ENCODE measurements around the gene MAP2K5.
"Not testable (repeated sequence)": the region's sequence is repeated elsewhere in the genome, so short reads cannot be mapped to it uniquely, and the experiment has no call there.

The MAP2K5 gene

GRCh38 chr15:67601073-67601472 lies 58.6 kb downstream of the MAP2K5 start:
- DNase-seq (ENCODE audit: low read depth): no peak

- no peak for DNase-seq (ENCODE audit: low read depth)
Observed at GRCh38 chr15:67603063-67603462, 60.6 kb downstream of the MAP2K5 start.

- DNase-seq (ENCODE audit: low read depth): no peak
Observed at GRCh38 chr15:67605871-67606270, 63.4 kb downstream of the MAP2K5 start.

DNA sequence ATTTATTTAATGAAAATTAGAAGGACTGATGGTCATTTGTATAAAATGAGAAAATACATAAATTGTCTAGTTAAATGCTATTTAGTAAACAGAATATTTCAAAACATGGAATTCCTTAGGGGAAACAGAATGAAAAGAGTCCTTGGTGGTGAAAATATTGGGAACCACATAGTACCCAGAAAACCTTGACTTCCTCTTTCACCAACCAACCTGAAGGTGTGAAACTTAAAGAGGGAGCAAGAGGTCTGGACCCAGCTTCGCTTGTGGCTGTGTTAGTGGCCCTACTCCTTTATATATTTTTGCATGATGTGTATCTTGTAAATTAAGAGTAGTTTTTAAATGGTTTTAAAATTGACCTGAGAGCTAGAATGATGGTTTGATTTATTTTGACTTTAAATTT lies 64.2 kb downstream of the MAP2K5 start:
- no peak for DNase-seq (ENCODE audit: low read depth)

- no peak for DNase-seq (ENCODE audit: low read depth)
Observed at GRCh38 chr15:67607329-67607728, 64.8 kb downstream of the MAP2K5 start.

GRCh38 chr15:67607959-67608637 lies 65.6 kb downstream of the MAP2K5 start:
- no peak for DNase-seq (ENCODE audit: low read depth)

DNA sequence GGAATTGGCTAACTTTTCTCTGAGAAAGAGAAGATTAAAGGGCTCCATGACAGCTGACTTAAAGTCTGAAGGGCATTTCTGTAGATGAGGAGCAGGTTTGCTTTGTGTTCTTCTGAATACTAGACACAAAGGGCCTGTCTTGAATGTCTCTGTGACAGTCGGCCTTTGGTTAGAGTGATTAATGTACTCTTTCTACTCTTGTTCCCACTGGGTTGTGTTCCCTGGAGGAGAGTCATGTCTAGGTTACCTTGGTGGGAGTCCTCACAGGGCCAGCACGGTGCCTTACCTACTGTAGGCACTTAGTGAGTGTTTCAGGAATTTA lies 66.1 kb downstream of the MAP2K5 start:
- DNase-seq (ENCODE audit: low read depth): no peak

- no peak for DNase-seq (ENCODE audit: low read depth)
Observed at GRCh38 chr15:67611370-67612369, 69.2 kb downstream of the MAP2K5 start.

GRCh38 chr15:67613211-67613610 lies 70.7 kb downstream of the MAP2K5 start:
- DNase-seq (ENCODE audit: low read depth): no peak

DNA sequence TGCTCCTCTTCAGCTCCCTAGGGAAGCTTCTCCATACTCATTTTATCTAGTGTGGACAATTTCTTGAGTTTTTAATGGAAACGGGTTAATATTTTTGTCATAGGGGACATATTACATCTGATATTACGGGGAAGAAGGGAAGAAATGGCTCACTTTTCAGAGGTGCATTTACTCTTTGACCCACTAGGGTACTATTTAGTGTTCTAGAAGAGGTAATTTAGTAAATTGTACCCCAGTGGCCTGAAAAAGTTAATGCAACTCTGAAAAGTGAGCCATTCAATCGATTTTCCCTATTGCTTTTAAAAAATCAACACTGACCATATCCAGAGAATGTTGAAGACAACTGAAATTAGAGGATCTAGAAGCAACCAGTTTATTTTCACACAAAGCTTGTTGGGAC lies 71.2 kb downstream of the MAP2K5 start:
- no peak for DNase-seq (ENCODE audit: low read depth)

- not testable (repeated sequence) for DNase-seq (ENCODE audit: low read depth)
Observed at GRCh38 chr15:67615131-67615534, 72.6 kb downstream of the MAP2K5 start.

GRCh38 chr15:67618297-67618696 lies 75.8 kb downstream of the MAP2K5 start:
- DNase-seq (ENCODE audit: low read depth): no peak

DNA sequence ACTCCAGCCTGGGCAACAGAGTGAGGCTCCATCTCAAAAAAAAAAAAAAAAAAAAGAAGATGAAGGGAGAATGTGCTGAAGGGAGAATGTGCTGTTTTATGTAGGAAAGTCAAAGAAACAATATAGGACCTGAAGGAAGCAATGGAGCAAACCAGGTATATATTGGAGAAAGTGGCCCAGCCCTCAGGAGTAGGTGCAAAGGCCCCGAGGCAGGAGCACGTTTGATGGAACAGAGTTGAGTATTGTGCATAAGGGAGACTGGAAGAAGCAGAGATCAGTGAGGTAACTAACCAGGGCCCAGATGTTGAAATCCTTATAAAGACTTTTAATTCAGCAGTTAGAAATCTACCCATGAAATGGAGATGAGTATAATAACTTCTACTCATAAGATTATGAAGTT lies 79.6 kb downstream of the MAP2K5 start:
- no peak for DNase-seq (ENCODE audit: low read depth)

DNA sequence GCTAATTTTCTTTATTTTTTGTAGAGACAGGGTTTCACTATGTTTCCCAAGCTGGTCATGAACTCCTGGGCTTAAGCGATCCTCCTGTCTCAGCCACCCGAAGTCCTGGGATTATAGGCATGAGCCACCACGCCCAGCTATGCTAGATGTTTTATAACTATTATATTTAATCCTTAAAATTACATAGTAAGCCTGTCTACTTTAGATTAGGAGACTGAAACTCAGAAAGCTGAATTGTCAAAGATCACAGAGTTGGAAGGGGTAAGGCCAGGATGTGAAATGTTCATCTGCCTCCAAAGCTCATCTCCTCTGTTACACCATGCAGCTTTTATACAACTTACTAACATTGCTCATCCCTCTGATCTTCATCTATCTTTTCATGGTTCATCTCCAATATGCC lies 89.8 kb downstream of the MAP2K5 start:
- DNase-seq (ENCODE audit: low read depth): no peak

GRCh38 chr15:67635950-67636349 lies 93.4 kb downstream of the MAP2K5 start:
- not testable (repeated sequence) for DNase-seq (ENCODE audit: low read depth)

DNA sequence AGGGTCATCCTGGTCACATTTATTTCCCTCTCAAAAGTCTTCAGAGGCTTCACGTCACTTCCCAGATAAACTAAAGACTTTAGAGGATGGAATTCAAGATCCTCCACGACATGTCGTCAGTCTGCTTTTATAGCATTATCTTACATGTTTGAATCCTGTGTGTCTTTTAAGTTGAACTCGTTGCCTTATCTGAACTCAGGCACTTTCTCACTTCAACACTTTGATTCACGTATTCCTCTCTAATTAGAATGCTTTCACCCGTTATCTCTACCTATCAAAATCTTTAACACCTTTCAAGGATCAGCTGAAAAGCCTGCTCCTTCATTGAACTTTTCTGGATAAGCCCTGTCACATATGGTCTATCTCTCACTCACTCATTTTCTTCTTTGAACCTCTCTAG lies 97.1 kb downstream of the MAP2K5 start:
- DNase-seq (ENCODE audit: low read depth): no peak

DNA sequence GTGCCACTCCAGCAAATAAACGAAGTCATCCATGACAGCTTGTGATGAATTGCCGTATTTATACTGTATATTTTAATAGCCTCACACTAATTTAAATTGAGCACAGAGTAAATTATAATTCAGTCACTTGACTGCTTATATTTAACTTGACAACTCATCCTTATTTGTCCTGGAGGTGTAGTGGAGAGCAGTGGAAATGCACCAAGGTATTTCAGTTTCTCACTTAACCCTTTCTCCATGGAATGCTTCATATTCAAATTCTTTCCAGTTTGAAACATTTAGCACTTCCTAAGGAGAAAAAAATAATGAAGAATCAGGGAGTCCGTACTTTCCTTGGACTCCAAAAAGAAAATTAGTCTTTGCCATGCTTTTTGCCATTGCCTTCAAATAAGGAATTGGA lies 99.0 kb downstream of the MAP2K5 start:
- DNase-seq (ENCODE audit: low read depth): no peak

DNA sequence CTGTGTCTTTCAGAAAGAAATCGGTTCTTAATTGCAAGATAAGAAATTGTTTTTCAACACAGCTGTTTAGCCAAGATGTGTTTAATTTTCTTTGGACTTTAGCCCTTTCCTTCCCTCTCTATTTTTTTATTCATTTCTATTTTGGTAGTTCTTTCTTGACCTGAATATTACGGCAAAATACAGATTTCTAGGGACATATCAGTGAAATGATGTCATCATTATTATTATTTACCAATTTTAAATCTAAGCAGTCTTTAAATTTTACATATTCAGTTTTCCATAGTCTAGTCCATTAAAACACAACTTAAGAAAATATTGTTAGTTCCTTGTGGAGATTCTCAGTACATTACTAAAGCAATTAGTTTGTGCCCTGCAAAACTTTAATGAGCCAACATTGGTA lies 104.3 kb downstream of the MAP2K5 start:
- no peak for DNase-seq (ENCODE audit: low read depth)

DNA sequence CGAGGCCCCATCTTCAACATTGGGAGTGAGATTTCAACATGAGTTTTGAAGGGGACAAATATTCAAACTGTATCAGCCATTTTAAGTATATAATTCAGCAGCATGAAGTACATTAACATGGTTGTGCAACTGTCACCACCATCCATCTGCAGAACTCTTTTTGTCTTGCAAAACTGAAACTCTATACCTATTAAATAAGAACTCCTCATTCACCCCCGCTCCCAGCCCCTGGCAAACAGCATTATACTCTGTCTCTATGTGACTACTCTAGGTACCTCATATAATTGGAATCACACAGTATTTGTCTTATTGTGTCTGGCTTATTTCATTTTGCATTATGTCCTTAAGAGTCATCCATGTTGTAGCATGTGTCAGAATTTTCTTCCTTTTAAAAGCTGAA lies 110.1 kb downstream of the MAP2K5 start:
- no peak for DNase-seq (ENCODE audit: low read depth)

DNA sequence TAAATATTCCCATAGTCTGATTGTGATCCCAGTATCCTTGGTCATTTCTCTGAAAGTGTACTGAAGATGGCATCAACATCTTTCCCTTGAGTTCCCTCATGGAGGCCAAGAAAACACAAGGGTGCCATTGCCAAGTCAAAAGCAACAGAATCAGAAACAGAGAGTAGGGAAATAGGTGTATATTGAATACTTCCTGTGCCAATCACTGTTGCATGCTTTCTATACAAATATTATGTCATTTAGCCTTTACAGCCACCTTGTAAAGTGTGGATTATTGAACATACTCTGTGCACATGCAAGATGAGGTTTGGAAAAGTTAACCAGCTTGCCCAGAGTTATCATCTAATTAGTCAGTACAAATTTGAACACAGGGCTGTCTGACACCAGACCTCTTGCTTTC lies 117.9 kb downstream of the MAP2K5 start:
- DNase-seq (ENCODE audit: low read depth): no peak

- DNase-seq (ENCODE audit: low read depth): no peak
Observed at GRCh38 chr15:67660874-67661606, 118.5 kb downstream of the MAP2K5 start.

GRCh38 chr15:67670647-67671305 lies 128.3 kb downstream of the MAP2K5 start:
- DNase-seq (ENCODE audit: low read depth): no peak
